CD4-positive, alpha-beta T cell (primary cell): Measurements from ENCODE around the gene MUSK. TPM values are rescaled to one million over a fixed set of nuclear protein-coding genes. Genes with fewer than 3 reads are reported as not detected.
"Not testable (repeated sequence)": the region's sequence is repeated elsewhere in the genome, so short reads cannot be mapped to it uniquely, and the experiment has no call there.

Experiments used
- ATAC-seq: fragments of 200-7000 bp; cut with Tn5 transposase; one replicate; pipeline ENCODE4 v1.10.0; 2022; ENCODE audit warnings: mild to moderate bottlenecking; ENCODE audit not compliant: poor library complexity
- CTCF ChIA-PET: fragments of 350-600 bp; sonication (Branson Sonifier 250); formaldehyde crosslinking; loops from one replicate; lab custom pipeline; 2021; ENCODE audit warnings: antibody characterized with exemption, inconsistent platforms; lab: Charles Lee
- POLR2A ChIA-PET: fragments of 350-600 bp; sonication (Branson Sonifier 250); formaldehyde crosslinking; loops from one replicate; lab custom pipeline; 2021; ENCODE audit warnings: antibody characterized with exemption, inconsistent platforms; lab: Charles Lee
- DNase-seq, 14 experiments: peaks; one replicate each; pipeline ENCODE4 v3.0.0-alpha.2; 2013 to 2020; ENCODE audit warnings: mixed read lengths in 2 of 14
- H3K27ac ChIP-seq, 2 donors: one replicate each; pipeline versions ENCODE4 v1.5.1 to v1.7.0; 2013; ENCODE audit warnings: low read length in 2 of 2, low read depth in 1 of 2, mild to moderate bottlenecking in 1 of 2
- H3K27me3 ChIP-seq, 2 experiments: 1 replicate in 1 of 2; 2 replicates in 1 of 2; pipeline versions ENCODE4 v1.6.1 to v1.7.0; 2013; ENCODE audit warnings: low read length in 2 of 2, control low read depth in 1 of 2, mild to moderate bottlenecking in 1 of 2, moderate library complexity in 1 of 2; ENCODE audit not compliant: insufficient read depth in 2 of 2, control insufficient read depth in 1 of 2
- H3K36me3 ChIP-seq: one replicate; pipeline ENCODE4 v1.6.1; 2013; ENCODE audit warnings: low read length, control low read depth; ENCODE audit not compliant: insufficient read depth
- H3K4me1 ChIP-seq: one replicate; pipeline ENCODE4 v1.6.1; 2013; ENCODE audit warnings: low read length, control low read depth; ENCODE audit not compliant: insufficient read depth
- H3K4me3 ChIP-seq: one replicate; pipeline ENCODE4 v1.5.1; 2013; ENCODE audit warnings: mild to moderate bottlenecking, low read length, moderate library complexity
- H3K9me3 ChIP-seq, 2 experiments: 1 replicate in 1 of 2; 2 replicates in 1 of 2; pipeline versions ENCODE4 v1.6.1 to v1.7.0; 2013; ENCODE audit warnings: low read length in 2 of 2, mild to moderate bottlenecking in 2 of 2, control low read depth in 1 of 2, moderate library complexity in 1 of 2; ENCODE audit not compliant: control insufficient read depth in 1 of 2, insufficient read depth in 1 of 2
- H3K27ac Mint-ChIP-seq: one replicate; pipeline ENCODE4 v1.8.0; 2020; ENCODE audit warnings: mixed read lengths
- H3K27me3 Mint-ChIP-seq: one replicate; pipeline ENCODE4 v1.8.0; 2021; ENCODE audit warnings: mixed read lengths
- H3K36me3 Mint-ChIP-seq: one replicate; pipeline ENCODE4 v1.8.0; 2021; ENCODE audit warnings: low read depth, mixed read lengths
- H3K4me1 Mint-ChIP-seq: one replicate; pipeline ENCODE4 v1.8.0; 2021; ENCODE audit warnings: low read depth, mixed read lengths
- H3K4me3 Mint-ChIP-seq: one replicate; pipeline ENCODE4 v1.8.0; 2020; ENCODE audit warnings: mild to moderate bottlenecking, mixed read lengths
- H3K9me3 Mint-ChIP-seq: one replicate; pipeline ENCODE4 v1.8.0; 2020; ENCODE audit warnings: mixed read lengths
- intact Hi-C, 2 experiments: fragments of 100-400 bp; cut with DNase I in 1 of 2; cut with micrococcal nuclease in 1 of 2; formaldehyde crosslinking; loops; one replicate each; pipeline versions ENCODE4 v1.15.1 to v1.9.0; 2023 to 2025; cut with DNase I, micrococcal nuclease
- total RNA-seq, 174 experiments: library from RNA in 2 of 174; stranded (reverse) in 2 of 174; gene quantifications; one replicate each; pipeline ENCODE4 v1.2.3 and lab custom pipeline; 2021 to 2026
- TF ChIP-seq, protein P1 (sequence below): fragments of 200-600 bp; IDR thresholded peaks from one replicate; pipeline ENCODE4 v1.8.0; 2022; ENCODE audit warnings: antibody characterized with exemption, mild to moderate bottlenecking

Gene MUSK
- total RNA-seq, 2 experiments from 2014 or later = not detected

DNA sequence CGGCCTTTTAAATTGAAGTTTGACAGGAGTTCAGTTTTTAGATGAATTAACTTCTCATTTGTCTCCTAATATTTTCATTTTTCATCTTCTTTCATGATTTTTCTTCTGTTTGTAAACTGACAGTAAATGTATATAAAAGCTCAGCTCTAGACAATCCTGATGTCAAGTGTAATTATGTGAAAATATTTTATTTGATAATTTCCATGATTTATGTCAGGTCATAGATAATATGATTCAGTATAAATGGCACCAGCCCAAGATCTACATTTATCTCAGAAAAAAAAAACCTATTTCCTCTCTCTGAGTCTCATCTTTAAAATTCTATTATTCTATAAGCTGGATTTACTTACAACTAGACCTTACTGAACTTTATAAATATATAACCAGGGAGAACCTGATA lies 115.7 kb downstream of the MUSK start:
- intact Hi-C loops = no loop called here
- Histone ChIP-seq H3K27ac (no peak overlapping the region), H3K4me1 (no peaks in the 10 kb centered on the region), H3K9me3 (peaks cover 0 to 6% of the 10 kb centered on the region in 2 experiments), H3K36me3 (no peaks in the 10 kb centered on the region), H3K27me3 (no peaks in the 10 kb centered on the region), H3K4me3 (no peak overlapping the region)
- no peaks in the 10 kb centered on the region for H3K27me3 Mint-ChIP-seq
- H3K36me3 Mint-ChIP-seq = no peaks in the 10 kb centered on the region
- H3K27ac Mint-ChIP-seq = no peak overlapping the region
- TF ChIP-seq, protein P1, sequence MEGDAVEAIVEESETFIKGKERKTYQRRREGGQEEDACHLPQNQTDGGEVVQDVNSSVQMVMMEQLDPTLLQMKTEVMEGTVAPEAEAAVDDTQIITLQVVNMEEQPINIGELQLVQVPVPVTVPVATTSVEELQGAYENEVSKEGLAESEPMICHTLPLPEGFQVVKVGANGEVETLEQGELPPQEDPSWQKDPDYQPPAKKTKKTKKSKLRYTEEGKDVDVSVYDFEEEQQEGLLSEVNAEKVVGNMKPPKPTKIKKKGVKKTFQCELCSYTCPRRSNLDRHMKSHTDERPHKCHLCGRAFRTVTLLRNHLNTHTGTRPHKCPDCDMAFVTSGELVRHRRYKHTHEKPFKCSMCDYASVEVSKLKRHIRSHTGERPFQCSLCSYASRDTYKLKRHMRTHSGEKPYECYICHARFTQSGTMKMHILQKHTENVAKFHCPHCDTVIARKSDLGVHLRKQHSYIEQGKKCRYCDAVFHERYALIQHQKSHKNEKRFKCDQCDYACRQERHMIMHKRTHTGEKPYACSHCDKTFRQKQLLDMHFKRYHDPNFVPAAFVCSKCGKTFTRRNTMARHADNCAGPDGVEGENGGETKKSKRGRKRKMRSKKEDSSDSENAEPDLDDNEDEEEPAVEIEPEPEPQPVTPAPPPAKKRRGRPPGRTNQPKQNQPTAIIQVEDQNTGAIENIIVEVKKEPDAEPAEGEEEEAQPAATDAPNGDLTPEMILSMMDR = no peak
- H3K4me3 Mint-ChIP-seq = no peak overlapping the region
- ChIA-PET CTCF (no interaction called here), POLR2A (no interaction called here)
- ATAC-seq (no peak), DNase-seq (no peak)
- no peaks in the 10 kb centered on the region for H3K9me3 Mint-ChIP-seq
- no peaks in the 10 kb centered on the region for H3K4me1 Mint-ChIP-seq

DNA sequence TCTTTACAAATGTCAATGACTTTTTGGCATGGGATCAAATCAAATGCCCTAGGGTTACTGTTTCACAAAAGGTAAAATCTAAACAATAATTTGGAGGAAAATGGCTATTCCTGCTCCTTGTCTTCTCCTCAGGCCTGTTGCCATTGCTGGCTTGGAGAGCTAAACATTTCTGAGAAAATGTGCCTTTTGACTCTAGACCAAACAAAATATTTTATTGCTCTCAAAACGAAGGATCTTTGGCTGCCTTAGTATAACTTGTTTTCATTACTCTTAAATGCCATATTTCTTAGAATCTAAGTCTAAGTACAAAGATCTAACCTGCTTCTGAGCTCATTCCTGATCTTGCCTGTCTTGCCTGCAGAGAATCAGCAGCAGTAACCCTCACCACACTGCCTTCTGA lies 116.6 kb downstream of the MUSK start:
- Mint-ChIP-seq H3K9me3 (no peaks in the 10 kb centered on the region), H3K27ac (no peak overlapping the region), H3K4me3 (no peak overlapping the region), H3K4me1 (no peaks in the 10 kb centered on the region), H3K27me3 (no peaks in the 10 kb centered on the region), H3K36me3 (no peaks in the 10 kb centered on the region)
- no peak for DNase-seq
- H3K27ac ChIP-seq = no peak overlapping the region
- no peak overlapping the region for H3K4me3 ChIP-seq
- no peaks in the 10 kb centered on the region for H3K4me1 ChIP-seq
- intact Hi-C loops = no loop called here
- TF ChIP-seq, protein P1 = no peak
- ATAC-seq = no peak
- ChIA-PET POLR2A (no interaction called here), CTCF (no interaction called here)
- peaks cover 0 to 9% of the 10 kb centered on the region in 2 experiments for H3K9me3 ChIP-seq
- H3K36me3 ChIP-seq = no peaks in the 10 kb centered on the region
- no peaks in the 10 kb centered on the region for H3K27me3 ChIP-seq

DNA sequence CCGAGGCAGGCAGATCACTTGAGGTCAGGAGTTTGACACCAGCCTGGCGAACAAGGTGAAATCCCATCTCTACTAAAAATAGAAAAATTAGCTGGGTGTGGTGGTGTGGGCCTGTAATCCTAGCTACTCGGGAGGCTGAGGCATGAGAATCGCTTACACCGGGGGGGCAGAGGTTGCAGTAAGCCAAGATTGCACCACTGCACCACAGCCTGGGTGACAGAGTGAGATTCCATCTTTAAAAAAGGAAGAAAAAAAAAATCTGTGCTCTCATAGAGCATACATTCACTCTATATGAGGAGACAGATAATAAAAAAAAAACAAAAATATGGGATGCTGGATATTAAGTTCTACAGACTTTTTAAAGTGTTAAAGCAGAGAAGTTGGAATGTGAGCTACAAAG lies 119.8 kb downstream of the MUSK start:
- H3K27ac ChIP-seq, H3K4me3 Mint-ChIP-seq, H3K4me1 Mint-ChIP-seq, H3K36me3 ChIP-seq, CTCF ChIA-PET, H3K4me1 ChIP-seq, ATAC-seq, H3K36me3 Mint-ChIP-seq, H3K9me3 ChIP-seq, intact Hi-C loops, H3K27me3 ChIP-seq, H3K4me3 ChIP-seq, H3K27me3 Mint-ChIP-seq, POLR2A ChIA-PET, H3K27ac Mint-ChIP-seq, DNase-seq, H3K9me3 Mint-ChIP-seq: not testable (repeated sequence)

DNA sequence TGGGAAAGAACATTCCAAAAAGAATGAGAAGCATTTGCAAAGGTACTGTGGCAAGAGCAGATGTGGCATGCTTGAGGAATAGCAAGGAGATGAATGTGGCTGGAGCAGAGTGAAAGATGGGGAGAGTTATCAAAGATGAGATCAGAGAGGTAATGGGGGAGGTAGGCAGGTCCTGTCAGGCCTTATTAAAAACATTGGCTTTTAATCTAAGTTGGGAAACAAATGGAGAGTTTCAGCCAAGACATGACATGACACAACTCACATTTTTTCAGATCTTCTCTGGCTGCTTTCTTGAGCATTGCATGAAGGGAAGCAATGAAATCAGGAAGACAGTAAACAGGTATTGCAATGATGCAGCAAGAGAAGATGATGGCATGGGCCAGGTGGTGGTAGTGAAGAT lies 120.3 kb downstream of the MUSK start:
- Mint-ChIP-seq H3K27me3 (no peaks in the 10 kb centered on the region), H3K4me3 (no peak overlapping the region), H3K9me3 (no peaks in the 10 kb centered on the region), H3K4me1 (no peaks in the 10 kb centered on the region), H3K27ac (no peak overlapping the region), H3K36me3 (no peaks in the 10 kb centered on the region)
- ATAC-seq (no peak), DNase-seq (no peak)
- CTCF ChIA-PET = no interaction called here
- Histone ChIP-seq H3K9me3 (peaks cover 0 to 9% of the 10 kb centered on the region in 2 experiments), H3K4me3 (no peak overlapping the region), H3K4me1 (no peaks in the 10 kb centered on the region), H3K27me3 (no peaks in the 10 kb centered on the region), H3K27ac (no peak overlapping the region), H3K36me3 (no peaks in the 10 kb centered on the region)
- TF ChIP-seq, protein P1 = no peak
- POLR2A ChIA-PET = no interaction called here
- intact Hi-C loops = no loop called here
